Measurements from ENCODE around the gene SLC2A6. TPM values are rescaled to one million over a fixed set of nuclear protein-coding genes. Genes with fewer than 3 reads are reported as not detected.

Gene SLC2A6
- total RNA-seq, 1 donor from 2014 or later, result 29.2 TPM

- TF ChIP-seq, protein P1, sequence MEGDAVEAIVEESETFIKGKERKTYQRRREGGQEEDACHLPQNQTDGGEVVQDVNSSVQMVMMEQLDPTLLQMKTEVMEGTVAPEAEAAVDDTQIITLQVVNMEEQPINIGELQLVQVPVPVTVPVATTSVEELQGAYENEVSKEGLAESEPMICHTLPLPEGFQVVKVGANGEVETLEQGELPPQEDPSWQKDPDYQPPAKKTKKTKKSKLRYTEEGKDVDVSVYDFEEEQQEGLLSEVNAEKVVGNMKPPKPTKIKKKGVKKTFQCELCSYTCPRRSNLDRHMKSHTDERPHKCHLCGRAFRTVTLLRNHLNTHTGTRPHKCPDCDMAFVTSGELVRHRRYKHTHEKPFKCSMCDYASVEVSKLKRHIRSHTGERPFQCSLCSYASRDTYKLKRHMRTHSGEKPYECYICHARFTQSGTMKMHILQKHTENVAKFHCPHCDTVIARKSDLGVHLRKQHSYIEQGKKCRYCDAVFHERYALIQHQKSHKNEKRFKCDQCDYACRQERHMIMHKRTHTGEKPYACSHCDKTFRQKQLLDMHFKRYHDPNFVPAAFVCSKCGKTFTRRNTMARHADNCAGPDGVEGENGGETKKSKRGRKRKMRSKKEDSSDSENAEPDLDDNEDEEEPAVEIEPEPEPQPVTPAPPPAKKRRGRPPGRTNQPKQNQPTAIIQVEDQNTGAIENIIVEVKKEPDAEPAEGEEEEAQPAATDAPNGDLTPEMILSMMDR (conservative IDR thresholded peaks at IDR 0.05; ENCODE audit: low read depth, low read length), result no peak
- no peak for DNase-seq (ENCODE audit: low read depth)
- no peak overlapping the region for H3K4me3 ChIP-seq (ENCODE audit: low read depth, low read length)
These were observed 8.4 kb downstream of the SLC2A6 start for GRCh38 chr9:133470427-133470924.

- TF ChIP-seq, protein P1 (conservative IDR thresholded peaks at IDR 0.05; ENCODE audit: low read depth, low read length), result no peak
- H3K4me3 ChIP-seq (ENCODE audit: low read depth, low read length), result no peak overlapping the region
- no peak for DNase-seq (ENCODE audit: low read depth)
These were observed 10.0 kb downstream of the SLC2A6 start for GRCh38 chr9:133468777-133469421.

DNA sequence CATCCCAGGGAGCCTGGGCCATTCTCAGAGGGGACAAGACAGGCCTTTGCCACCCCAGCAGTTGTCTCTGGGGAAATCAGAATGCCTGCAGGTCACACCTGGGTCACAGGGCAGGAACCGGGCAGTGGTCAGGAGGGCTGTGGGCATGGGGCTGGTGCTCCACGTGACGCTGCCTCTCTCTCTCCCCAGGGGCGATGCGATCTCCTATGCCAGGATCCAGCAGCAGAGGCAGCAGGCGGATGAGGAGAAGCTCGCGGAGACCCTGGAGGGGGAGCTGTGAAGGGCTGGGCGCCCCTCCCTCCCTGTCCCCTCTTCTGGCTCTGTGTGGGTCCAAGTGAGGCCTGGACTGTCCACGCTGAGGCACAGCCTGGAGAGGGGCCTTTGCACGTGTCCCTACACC, 10.5 kb downstream of the SLC2A6 start:
- no peak for DNase-seq (ENCODE audit: low read depth)
- TF ChIP-seq, protein P1 (conservative IDR thresholded peaks at IDR 0.05; ENCODE audit: low read depth, low read length), result no peak
- H3K4me3 ChIP-seq (ENCODE audit: low read depth, low read length), result no peak overlapping the region

- TF ChIP-seq, protein P1 (conservative IDR thresholded peaks at IDR 0.05; ENCODE audit: low read depth, low read length), result no peak
- no peak for DNase-seq (ENCODE audit: low read depth)
- no peak overlapping the region for H3K4me3 ChIP-seq (ENCODE audit: low read depth, low read length)
These were observed 11.8 kb downstream of the SLC2A6 start for GRCh38 chr9:133467101-133467500.

- TF ChIP-seq, protein P1 (conservative IDR thresholded peaks at IDR 0.05; ENCODE audit: low read depth, low read length), result no peak
- DNase-seq (ENCODE audit: low read depth), result no peak
- H3K4me3 ChIP-seq (ENCODE audit: low read depth, low read length), result no peak overlapping the region
These were observed 12.9 kb downstream of the SLC2A6 start for GRCh38 chr9:133465984-133466383.

DNA sequence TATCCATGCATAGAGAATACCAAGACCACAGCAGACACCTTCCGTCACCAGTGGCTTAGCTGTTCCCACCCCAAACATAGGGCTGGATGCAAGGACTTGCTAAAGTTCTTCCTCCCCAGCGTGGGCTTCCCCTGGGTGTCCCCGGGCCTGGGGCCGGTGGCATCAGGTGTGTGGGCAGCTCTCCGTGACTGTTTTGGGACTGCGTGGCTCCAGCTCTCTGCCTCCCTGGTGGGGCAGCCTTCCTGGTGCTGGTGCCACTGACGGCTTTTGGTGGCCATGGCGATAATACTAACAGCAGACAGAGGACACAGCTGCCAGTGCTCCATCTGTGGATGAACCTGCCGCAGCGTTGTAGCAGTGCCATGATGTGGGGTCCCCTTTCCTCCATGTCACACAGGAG, 14.3 kb downstream of the SLC2A6 start:
- H3K4me3 ChIP-seq (ENCODE audit: low read depth, low read length), result no peak overlapping the region
- TF ChIP-seq, protein P1 (conservative IDR thresholded peaks at IDR 0.05; ENCODE audit: low read depth, low read length), result no peak
- DNase-seq (ENCODE audit: low read depth), result no peak

Data from epithelial cell of proximal tubule (primary cell).